ENCODE data around the gene CACNG6. TPM values are rescaled to one million over a fixed set of nuclear protein-coding genes. Genes with fewer than 3 reads are reported as not detected.
"Not testable (repeated sequence)": the region's sequence is repeated elsewhere in the genome, so short reads cannot be mapped to it uniquely, and the experiment has no call there.

The CACNG6 gene
- total RNA-seq = not detected in 2 replicates

DNA sequence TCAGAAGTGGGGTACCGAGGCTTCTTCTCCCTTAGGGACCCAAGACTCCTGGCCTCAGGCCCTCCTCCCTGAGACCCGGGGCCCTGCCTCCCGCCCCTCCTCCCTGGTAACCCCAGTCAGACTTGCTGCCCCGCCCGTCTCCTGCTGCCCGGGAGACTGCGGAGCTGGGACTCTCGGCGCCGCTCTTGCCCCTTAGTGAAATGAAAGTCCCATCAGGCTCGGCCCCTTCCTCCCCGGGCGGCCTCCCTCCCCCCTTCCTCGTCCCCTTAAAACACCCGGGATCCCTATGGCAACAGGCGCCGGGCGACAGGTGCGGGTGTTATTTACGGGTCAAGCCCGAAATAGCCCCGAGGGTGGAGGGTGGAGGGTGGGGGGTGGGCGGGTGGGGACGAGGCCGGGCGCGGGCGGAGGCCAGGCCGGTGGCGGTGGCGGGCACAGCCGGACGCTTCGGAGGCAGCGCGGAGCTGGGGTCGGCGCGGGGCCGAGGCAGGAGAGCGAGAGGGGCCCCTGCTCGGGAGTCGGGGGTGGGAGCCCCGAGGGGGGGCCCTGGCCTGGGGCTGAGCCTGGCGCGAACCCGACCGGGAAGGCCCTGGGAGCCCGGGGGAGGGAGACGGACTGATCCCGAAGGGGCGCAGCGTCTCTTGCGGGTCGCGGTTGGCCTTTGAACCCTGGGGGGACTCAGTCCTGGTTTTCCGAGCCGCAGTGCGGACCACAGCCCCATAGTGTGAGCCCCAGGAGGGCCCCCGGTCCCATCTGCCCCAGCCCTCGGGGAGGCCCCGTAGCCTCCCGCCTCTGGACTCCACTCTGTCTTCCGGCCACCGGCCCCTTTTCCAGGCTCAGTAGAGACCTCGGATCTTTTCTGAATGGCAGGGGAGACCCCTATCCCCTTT is at the start of gene CACNG6:
Gene CACNG6 (plus strand): TSS at position 414 of the 890 bp plus-strand sequence. CDS start 1,241 bp downstream, outside the sequence.
- Mint-ChIP-seq H3K27ac (no peak within 1 kb of the TSS), H3K4me1 (ENCODE audit: low read depth) (no peaks in the 10 kb centered on the region), H3K4me3 (no peak within 1 kb of the TSS), H3K36me3 (ENCODE audit: low read depth) (no peaks in the 10 kb centered on the region), H3K9me3 (no peaks in the 10 kb centered on the region), H3K27me3 (ENCODE audit: insufficient read depth) (peaks cover 12% of the 10 kb centered on the region)
- DNase-seq (ENCODE audit: low spot score) = no peak
- intact Hi-C loops (cut with micrococcal nuclease) = no loop called here

- intact Hi-C loops (cut with micrococcal nuclease) = no loop called here
- Mint-ChIP-seq H3K4me3 (no peak overlapping the region), H3K27ac (no peak overlapping the region), H3K4me1 (ENCODE audit: low read depth) (no peaks in the 10 kb centered on the region), H3K9me3 (no peaks in the 10 kb centered on the region), H3K36me3 (ENCODE audit: low read depth) (no peaks in the 10 kb centered on the region), H3K27me3 (ENCODE audit: insufficient read depth) (peaks cover 15% of the 10 kb centered on the region)
- DNase-seq (ENCODE audit: low spot score) = no peak
Measured at GRCh38 chr19:53942001-53942786, 49.2 kb upstream of the CACNG6 start.

- Mint-ChIP-seq H3K4me3 (no peak overlapping the region), H3K27me3 (ENCODE audit: insufficient read depth) (peaks cover 15% of the 10 kb centered on the region), H3K36me3 (ENCODE audit: low read depth) (no peaks in the 10 kb centered on the region), H3K27ac (no peak overlapping the region), H3K4me1 (ENCODE audit: low read depth) (no peaks in the 10 kb centered on the region), H3K9me3 (no peaks in the 10 kb centered on the region)
- no peak for DNase-seq (ENCODE audit: low spot score)
- intact Hi-C loops (cut with micrococcal nuclease) = no loop called here
Measured at GRCh38 chr19:53944416-53944815, 47.0 kb upstream of the CACNG6 start.

GRCh38 chr19:53944933-53945332 is 46.5 kb upstream of the CACNG6 start:
- H3K36me3 Mint-ChIP-seq (ENCODE audit: low read depth) = no peaks in the 10 kb centered on the region
- intact Hi-C loops (cut with micrococcal nuclease) = no loop called here
- H3K4me1 Mint-ChIP-seq (ENCODE audit: low read depth) = no peaks in the 10 kb centered on the region
- H3K4me3 Mint-ChIP-seq = no peak overlapping the region
- no peaks in the 10 kb centered on the region for H3K9me3 Mint-ChIP-seq
- no peak for DNase-seq (ENCODE audit: low spot score)
- no peak overlapping the region for H3K27ac Mint-ChIP-seq
- peaks cover 15% of the 10 kb centered on the region for H3K27me3 Mint-ChIP-seq (ENCODE audit: insufficient read depth)

GRCh38 chr19:53945441-53945840 is 46.0 kb upstream of the CACNG6 start:
- Mint-ChIP-seq H3K9me3 (no peaks in the 10 kb centered on the region), H3K27ac (no peak overlapping the region), H3K4me3 (no peak overlapping the region), H3K4me1 (ENCODE audit: low read depth) (no peaks in the 10 kb centered on the region), H3K27me3 (ENCODE audit: insufficient read depth) (peaks cover 15% of the 10 kb centered on the region), H3K36me3 (ENCODE audit: low read depth) (no peaks in the 10 kb centered on the region)
- intact Hi-C loops (cut with micrococcal nuclease) = no loop called here
- no peak for DNase-seq (ENCODE audit: low spot score)

- no peak overlapping the region for H3K27ac Mint-ChIP-seq
- no peak overlapping the region for H3K4me3 Mint-ChIP-seq
- H3K4me1 Mint-ChIP-seq (ENCODE audit: low read depth) = no peaks in the 10 kb centered on the region
- H3K9me3 Mint-ChIP-seq = no peaks in the 10 kb centered on the region
- H3K36me3 Mint-ChIP-seq (ENCODE audit: low read depth) = no peaks in the 10 kb centered on the region
- intact Hi-C loops (cut with micrococcal nuclease) = no loop called here
- no peak for DNase-seq (ENCODE audit: low spot score)
- peaks cover 13% of the 10 kb centered on the region for H3K27me3 Mint-ChIP-seq (ENCODE audit: insufficient read depth)
Measured at GRCh38 chr19:53945998-53946397, 45.4 kb upstream of the CACNG6 start.

DNA sequence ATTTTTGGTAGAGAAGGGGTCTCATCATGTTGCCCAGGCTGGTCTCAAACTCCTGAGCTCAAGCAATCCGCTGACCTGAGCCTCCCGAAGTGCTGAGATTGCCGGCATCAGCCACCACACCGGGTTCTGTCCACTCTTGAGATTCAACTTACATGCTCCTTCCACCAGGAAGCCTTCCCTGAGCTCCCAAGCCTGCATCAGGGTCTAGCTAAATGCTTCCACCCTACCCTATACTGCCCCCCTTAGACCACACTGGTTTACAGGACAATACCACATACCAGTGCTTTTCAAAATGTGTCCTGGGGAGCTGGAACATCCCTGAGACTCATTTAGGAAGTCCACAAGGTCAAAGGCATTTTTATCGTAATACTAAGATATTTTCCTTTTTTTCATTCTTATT is 43.8 kb upstream of the CACNG6 start:
- intact Hi-C loops (cut with micrococcal nuclease) = no loop called here
- Mint-ChIP-seq H3K4me1 (ENCODE audit: low read depth) (no peaks in the 10 kb centered on the region), H3K9me3 (no peaks in the 10 kb centered on the region), H3K27me3 (ENCODE audit: insufficient read depth) (peaks cover 9% of the 10 kb centered on the region), H3K4me3 (no peak overlapping the region), H3K36me3 (ENCODE audit: low read depth) (no peaks in the 10 kb centered on the region), H3K27ac (no peak overlapping the region)
- no peak for DNase-seq (ENCODE audit: low spot score)

GRCh38 chr19:53948611-53949010 is 42.8 kb upstream of the CACNG6 start:
- H3K4me3 Mint-ChIP-seq; H3K27me3 Mint-ChIP-seq (ENCODE audit: insufficient read depth); intact Hi-C loops (cut with micrococcal nuclease); H3K4me1 Mint-ChIP-seq (ENCODE audit: low read depth); H3K9me3 Mint-ChIP-seq; H3K27ac Mint-ChIP-seq; H3K36me3 Mint-ChIP-seq (ENCODE audit: low read depth); DNase-seq (ENCODE audit: low spot score): not testable (repeated sequence)

GRCh38 chr19:53951436-53951835 is 40.0 kb upstream of the CACNG6 start:
- H3K4me1 Mint-ChIP-seq (ENCODE audit: low read depth) = no peaks in the 10 kb centered on the region
- no peak overlapping the region for H3K27ac Mint-ChIP-seq
- H3K4me3 Mint-ChIP-seq = no peak overlapping the region
- DNase-seq (ENCODE audit: low spot score) = no peak
- peaks cover 2% of the 10 kb centered on the region for H3K27me3 Mint-ChIP-seq (ENCODE audit: insufficient read depth)
- H3K9me3 Mint-ChIP-seq = no peaks in the 10 kb centered on the region
- H3K36me3 Mint-ChIP-seq (ENCODE audit: low read depth) = no peaks in the 10 kb centered on the region
- intact Hi-C loops (cut with micrococcal nuclease) = no loop called here

DNA sequence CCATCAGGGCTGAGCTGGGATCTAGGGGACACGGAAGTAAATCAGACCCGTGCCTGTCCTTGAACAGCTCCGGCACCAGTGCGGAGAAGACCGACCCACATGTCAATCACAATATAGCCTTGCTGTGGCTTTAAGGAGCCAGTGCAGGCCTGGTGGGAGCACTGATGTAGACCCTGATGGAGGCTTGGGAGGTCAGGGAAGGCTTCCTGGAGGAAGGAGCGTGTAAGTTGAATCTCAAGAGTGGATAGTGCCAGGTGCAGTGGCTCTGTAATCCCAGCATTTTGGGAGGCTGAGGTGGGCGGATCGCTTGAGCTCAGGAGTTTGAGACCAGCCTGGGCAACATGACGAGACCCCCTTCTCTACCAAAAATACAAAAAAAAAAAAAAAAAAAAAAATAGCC is 39.5 kb upstream of the CACNG6 start:
- Mint-ChIP-seq H3K4me1 (ENCODE audit: low read depth) (no peaks in the 10 kb centered on the region), H3K4me3 (no peak overlapping the region), H3K36me3 (ENCODE audit: low read depth) (no peaks in the 10 kb centered on the region), H3K27ac (no peak overlapping the region), H3K27me3 (ENCODE audit: insufficient read depth) (peaks cover 7% of the 10 kb centered on the region), H3K9me3 (no peaks in the 10 kb centered on the region)
- DNase-seq (ENCODE audit: low spot score) = no peak
- intact Hi-C loops (cut with micrococcal nuclease) = no loop called here

DNA sequence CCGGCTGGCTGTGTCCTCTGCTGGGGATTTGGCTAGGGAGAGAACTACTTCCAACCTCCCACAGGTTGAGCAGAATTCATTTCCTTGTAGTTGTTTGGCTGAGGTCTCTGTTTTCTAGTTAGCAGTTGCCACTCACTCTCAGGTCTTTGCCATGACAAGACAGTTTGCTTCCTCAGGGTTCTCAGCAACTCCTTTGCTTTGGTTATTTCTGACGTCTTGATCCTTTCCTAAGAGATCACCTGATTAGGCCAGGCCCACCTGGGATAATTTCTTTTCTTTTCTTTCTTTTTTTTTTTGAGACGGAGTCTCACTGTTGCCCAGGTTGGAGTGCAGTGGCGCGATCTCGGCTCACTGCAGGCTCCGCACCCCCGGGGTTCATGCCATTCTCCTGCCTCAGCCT is 38.1 kb upstream of the CACNG6 start:
- Mint-ChIP-seq H3K27ac (no peak overlapping the region), H3K9me3 (no peaks in the 10 kb centered on the region), H3K27me3 (ENCODE audit: insufficient read depth) (peaks cover 19% of the 10 kb centered on the region), H3K4me1 (ENCODE audit: low read depth) (no peaks in the 10 kb centered on the region), H3K36me3 (ENCODE audit: low read depth) (no peaks in the 10 kb centered on the region), H3K4me3 (no peak overlapping the region)
- no peak for DNase-seq (ENCODE audit: low spot score)
- intact Hi-C loops (cut with micrococcal nuclease) = no loop called here

GRCh38 chr19:53957448-53958167 is 33.8 kb upstream of the CACNG6 start:
- no peak for DNase-seq (ENCODE audit: low spot score)
- Mint-ChIP-seq H3K27me3 (ENCODE audit: insufficient read depth) (peaks cover 53% of the 10 kb centered on the region), H3K27ac (no peak overlapping the region), H3K4me3 (no peak overlapping the region), H3K4me1 (ENCODE audit: low read depth) (no peaks in the 10 kb centered on the region), H3K9me3 (no peaks in the 10 kb centered on the region), H3K36me3 (ENCODE audit: low read depth) (no peaks in the 10 kb centered on the region)
- intact Hi-C loops (cut with micrococcal nuclease) = no loop called here

DNA sequence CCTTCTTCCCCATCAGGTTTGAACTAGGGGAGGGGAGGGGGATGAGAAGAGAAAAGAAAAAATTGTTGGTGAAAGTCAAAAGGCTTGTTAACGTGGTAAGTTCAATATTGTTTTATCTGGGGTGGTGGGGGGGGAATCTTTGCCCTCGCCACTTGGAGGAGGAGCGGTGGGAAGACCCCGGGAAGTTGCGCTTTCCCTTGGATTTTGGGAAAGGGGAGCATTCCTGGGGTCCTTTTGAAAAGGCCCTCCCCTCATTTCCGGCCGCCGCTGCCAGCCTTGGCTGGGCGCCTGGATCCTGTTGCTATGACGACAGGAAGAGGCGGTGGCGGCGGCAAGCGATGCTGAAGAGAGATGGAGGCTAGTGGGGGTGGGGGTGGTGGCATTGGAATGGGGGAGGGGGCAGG is 33.3 kb upstream of the CACNG6 start:
- DNase-seq (ENCODE audit: low spot score) = no peak
- Mint-ChIP-seq H3K27me3 (ENCODE audit: insufficient read depth) (peaks cover 55% of the 10 kb centered on the region), H3K36me3 (ENCODE audit: low read depth) (no peaks in the 10 kb centered on the region), H3K4me1 (ENCODE audit: low read depth) (no peaks in the 10 kb centered on the region), H3K9me3 (no peaks in the 10 kb centered on the region), H3K4me3 (no peak overlapping the region), H3K27ac (no peak overlapping the region)
- intact Hi-C loops (cut with micrococcal nuclease) = no loop called here
